Measurements from ENCODE around the gene SF3B1.

The SF3B1 gene

GRCh38 chr2:197453123-197453913 lies 18.5 kb upstream of the SF3B1 start, which contains the start of gene COQ10B (continued):
- no peak for TF ChIP-seq ZNF677 (tag by site-specific recombination; IDR thresholded peaks at IDR 0.05)
- no peak for TF ChIP-seq ZNF223 (tag by site-specific recombination; IDR thresholded peaks at IDR 0.05)
- TF ChIP-seq ZFP69B (tag by site-specific recombination; IDR thresholded peaks at IDR 0.05), result peak; percentile 29; the same call in 1 of the 2 replicates
- TF ChIP-seq ZNF777 (tag by site-specific recombination; IDR thresholded peaks at IDR 0.05; ENCODE audit: borderline replicate concordance), result peak; percentile 78; the same call in 1 of the 2 replicates
- TF ChIP-seq ZNF580 (tag by site-specific recombination; IDR thresholded peaks at IDR 0.05), result 0 out of 2 replicates have a peak, but pooled peaks have one; percentile 59
- no peak for TF ChIP-seq ZNF521 (tag by site-specific recombination; IDR thresholded peaks at IDR 0.05)
- TF ChIP-seq ZIC2 (tag by site-specific recombination; IDR thresholded peaks at IDR 0.05), result no peak
- TF ChIP-seq CTCF (tag by site-specific recombination; IDR thresholded peaks at IDR 0.05), result peak; percentile 92
- no peak for TF ChIP-seq PRDM6 (tag by site-specific recombination; IDR thresholded peaks at IDR 0.05)
- no peak for TF ChIP-seq ZNF23 (tag by site-specific recombination; IDR thresholded peaks at IDR 0.05; ENCODE audit: borderline replicate concordance)
- peak; percentile 44; the same call in 1 of the 2 replicates for TF ChIP-seq ZBTB20 (tag by site-specific recombination; IDR thresholded peaks at IDR 0.05)
- TF ChIP-seq INSM2 (tag by site-specific recombination; IDR thresholded peaks at IDR 0.05), result peak; percentile 58; the same call in 1 of the 2 replicates
- no peak for TF ChIP-seq ZNF19 (tag by site-specific recombination; IDR thresholded peaks at IDR 0.05; ENCODE audit: low read depth)
- TF ChIP-seq ZNF354C (tag by site-specific recombination; IDR thresholded peaks at IDR 0.05; ENCODE audit: borderline replicate concordance, low read depth), result no peak
- no peak for TF ChIP-seq ZNF792 (tag by site-specific recombination; IDR thresholded peaks at IDR 0.05)
- TF ChIP-seq ZNF558 (tag by site-specific recombination; IDR thresholded peaks at IDR 0.05), result 0 out of 2 replicates have a peak, but pooled peaks have one; percentile 10
- TF ChIP-seq BCL11B (tag by site-specific recombination; IDR thresholded peaks at IDR 0.05; ENCODE audit: low read depth), result 0 out of 2 replicates have a peak, but pooled peaks have one; percentile 47
- no peak for TF ChIP-seq AEBP2 (tag by site-specific recombination; IDR thresholded peaks at IDR 0.05; ENCODE audit: borderline replicate concordance)
- no peak for TF ChIP-seq HOXD13 (CRISPR knock-in tag; IDR thresholded peaks at IDR 0.05; ENCODE audit: borderline replicate concordance)
- no peak for TF ChIP-seq ZNF560 (tag by site-specific recombination; IDR thresholded peaks at IDR 0.05; ENCODE audit: borderline replicate concordance)
- TF ChIP-seq OVOL3 (tag by site-specific recombination; IDR thresholded peaks at IDR 0.05), result no peak; the same call in 1 of the 2 replicates
- TF ChIP-seq ZNF302 (tag by site-specific recombination; IDR thresholded peaks at IDR 0.05; ENCODE audit: low read depth), result no peak
